Activated T-cell treated with anti-CD3 and anti-CD28 coated beads, Interleukin-2, amount 50 U/mL, for 72 hours (primary cell): Measurements from ENCODE around the gene NFATC1. TPM values are rescaled to one million over a fixed set of nuclear protein-coding genes. Genes with fewer than 3 reads are reported as not detected.
A peak's percentile ranks its signal among the peaks of the same experiment; 100 is the strongest.

Experiments used
- ATAC-seq, 2 donors: fragments of 150-1000 bp; cut with Tn5 transposase; replicated peaks in 1 of 2; 2 replicates each; pipeline ENCODE4 v1.10.0; 2021; ENCODE audit warnings: moderate library complexity in 2 of 2, mild to moderate bottlenecking in 1 of 2
- DNase-seq, 2 donors: peaks; one replicate each; pipeline ENCODE4 v3.0.0; 2021 to 2022; ENCODE audit warnings: mixed read lengths in 1 of 2
- H3K27ac Mint-ChIP-seq: one replicate; pipeline ENCODE4 v1.8.0; 2022; ENCODE audit warnings: mild to moderate bottlenecking, moderate library complexity, mixed read lengths
- H3K27me3 Mint-ChIP-seq: one replicate; pipeline ENCODE4 v1.8.0; 2022; ENCODE audit warnings: low read depth, mixed read lengths
- H3K36me3 Mint-ChIP-seq, 2 donors: one replicate each; pipeline ENCODE4 v1.8.0; 2022; ENCODE audit warnings: mixed read lengths in 2 of 2, mild to moderate bottlenecking in 1 of 2; ENCODE audit not compliant: insufficient read depth in 2 of 2
- H3K4me1 Mint-ChIP-seq: one replicate; pipeline ENCODE4 v1.8.0; 2022; ENCODE audit warnings: low read depth, mixed read lengths
- H3K4me3 Mint-ChIP-seq, 2 donors: one replicate each; pipeline ENCODE4 v1.8.0; 2022; ENCODE audit warnings: mild to moderate bottlenecking in 2 of 2, mixed read lengths in 2 of 2, moderate library complexity in 2 of 2
- H3K9me3 Mint-ChIP-seq, 2 donors: one replicate each; pipeline ENCODE4 v1.8.0; 2022; ENCODE audit warnings: mixed read lengths in 2 of 2
- total RNA-seq, 2 donors: library from RNA; stranded (reverse); gene quantifications; one replicate each; pipeline ENCODE4 v1.2.3, GENCODE V29; 2022

NFATC1 gene
- total RNA-seq, 2 donors from 2014 or later: 70.4 to 86.0 TPM

DNA sequence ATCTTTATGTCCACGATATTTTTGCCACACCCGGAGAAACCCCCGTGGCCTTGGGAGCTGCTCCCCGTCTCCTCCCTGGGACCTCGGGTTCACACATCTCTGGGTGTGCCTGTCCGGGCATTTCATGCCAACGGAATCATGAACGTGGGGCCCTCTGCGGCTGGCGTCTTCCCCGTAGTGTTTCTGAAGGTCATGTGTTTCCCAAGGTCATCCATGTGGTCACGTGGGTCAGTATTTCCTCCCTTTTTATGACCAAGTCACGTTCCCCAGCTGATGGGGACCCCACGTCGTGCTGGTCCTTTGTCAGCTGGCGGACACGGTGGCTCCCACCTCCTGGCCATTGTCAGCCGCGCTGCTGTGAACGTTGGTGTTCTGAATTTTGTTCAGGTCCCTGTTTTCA is 135.7 kb downstream of the NFATC1 start:
- DNase-seq (no peak), ATAC-seq (no peak)
- no peaks in the 10 kb centered on the region for H3K9me3 Mint-ChIP-seq
- no peaks in the 10 kb centered on the region for H3K27me3 Mint-ChIP-seq
- H3K27ac Mint-ChIP-seq: no peak overlapping the region
- H3K36me3 Mint-ChIP-seq: peaks cover 2 to 15% of the 10 kb centered on the region in 2 donors
- peaks cover 15% of the 10 kb centered on the region for H3K4me1 Mint-ChIP-seq
- no peak overlapping the region for H3K4me3 Mint-ChIP-seq

DNA sequence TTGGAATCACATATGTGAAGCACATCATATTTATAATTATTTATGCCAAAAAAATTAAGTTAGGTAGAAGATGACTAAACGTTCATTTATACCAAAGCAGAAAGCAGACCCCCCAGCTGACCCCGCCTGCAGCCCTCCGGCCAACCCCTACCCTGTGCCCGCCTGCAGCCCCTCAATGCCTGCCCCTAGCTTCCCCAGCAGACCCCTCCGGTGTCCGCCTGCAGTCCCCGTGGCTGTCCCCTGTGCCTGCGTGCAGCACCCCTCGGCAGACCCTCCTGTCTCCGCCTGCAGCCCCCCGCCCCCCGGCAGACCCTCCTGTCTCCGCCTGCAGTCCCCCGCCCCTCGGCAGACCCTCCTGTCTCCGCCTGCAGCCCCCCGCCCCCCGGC is 136.2 kb downstream of the NFATC1 start:
- no peaks in the 10 kb centered on the region for H3K9me3 Mint-ChIP-seq
- ATAC-seq (no peak), DNase-seq (no peak)
- no peak overlapping the region for H3K27ac Mint-ChIP-seq
- peaks cover 2 to 14% of the 10 kb centered on the region in 2 donors for H3K36me3 Mint-ChIP-seq
- no peaks in the 10 kb centered on the region for H3K27me3 Mint-ChIP-seq
- no peak overlapping the region for H3K4me3 Mint-ChIP-seq
- peaks cover 10% of the 10 kb centered on the region for H3K4me1 Mint-ChIP-seq

DNA sequence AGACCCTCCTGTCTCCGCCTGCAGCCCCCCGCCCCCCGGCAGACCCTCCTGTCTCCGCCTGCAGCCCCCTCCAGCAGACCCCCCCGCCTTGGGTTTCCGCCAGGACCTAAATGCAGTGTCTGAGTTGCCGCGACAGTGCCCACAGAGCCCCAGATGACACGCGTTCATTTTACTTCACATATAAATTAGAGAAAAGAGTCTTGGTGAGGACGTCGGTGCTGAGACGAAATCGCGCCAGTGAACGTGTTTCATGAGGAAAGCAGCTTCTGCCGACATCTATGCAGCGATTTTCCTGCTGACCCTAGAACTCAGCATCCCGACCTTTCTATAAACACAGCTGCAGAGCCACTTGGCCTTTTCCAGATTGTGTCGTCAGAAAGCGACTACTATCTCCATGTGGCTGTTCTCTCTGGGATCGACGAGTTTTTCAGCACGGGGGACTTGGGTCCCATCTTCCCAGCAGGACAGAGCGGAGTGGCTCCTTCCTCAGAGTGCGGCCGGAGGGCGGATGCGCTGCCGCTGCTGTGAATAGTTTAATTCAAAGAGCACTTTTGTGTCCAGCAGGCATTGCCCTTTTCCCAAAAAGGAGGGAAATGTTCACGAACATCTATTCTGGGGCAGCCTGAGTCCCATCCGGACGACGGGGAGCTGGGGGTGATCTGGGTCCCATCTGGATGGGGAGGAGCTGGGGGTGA is 136.7 kb downstream of the NFATC1 start:
- Mint-ChIP-seq H3K4me1 (peaks cover 4% of the 10 kb centered on the region), H3K27me3 (no peaks in the 10 kb centered on the region), H3K9me3 (no peaks in the 10 kb centered on the region), H3K4me3 (no peak overlapping the region), H3K27ac (peak overlapping the region; percentile 34), H3K36me3 (peaks cover 2 to 11% of the 10 kb centered on the region in 2 donors)
- no peak for ATAC-seq
- no peak for DNase-seq

DNA sequence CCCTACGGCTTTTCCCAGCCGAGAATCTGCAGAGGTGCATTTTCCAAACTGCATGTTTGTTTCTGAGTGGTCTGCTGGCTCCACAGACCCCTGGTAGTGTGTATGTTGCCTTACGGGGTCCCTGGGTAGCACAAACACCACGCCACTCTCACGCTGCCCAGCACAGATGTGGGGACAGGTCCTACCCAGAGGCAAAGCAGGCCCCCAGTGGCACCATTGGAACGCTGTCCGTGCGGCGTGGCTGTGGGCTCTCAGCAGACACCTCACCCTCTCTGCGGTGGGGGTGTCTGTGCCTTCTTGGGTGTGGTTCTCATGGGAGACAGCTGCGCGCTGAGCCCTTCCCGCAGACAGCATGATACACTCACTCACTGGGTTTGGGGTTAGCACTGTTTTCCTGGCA is 137.4 kb downstream of the NFATC1 start:
- H3K27me3 Mint-ChIP-seq: no peaks in the 10 kb centered on the region
- H3K4me3 Mint-ChIP-seq: no peak overlapping the region
- no peak overlapping the region for H3K27ac Mint-ChIP-seq
- peaks cover under 1 to 10% of the 10 kb centered on the region in 2 donors for H3K36me3 Mint-ChIP-seq
- no peaks in the 10 kb centered on the region for H3K4me1 Mint-ChIP-seq
- H3K9me3 Mint-ChIP-seq: no peaks in the 10 kb centered on the region
- no peak for DNase-seq
- ATAC-seq: no peak

DNA sequence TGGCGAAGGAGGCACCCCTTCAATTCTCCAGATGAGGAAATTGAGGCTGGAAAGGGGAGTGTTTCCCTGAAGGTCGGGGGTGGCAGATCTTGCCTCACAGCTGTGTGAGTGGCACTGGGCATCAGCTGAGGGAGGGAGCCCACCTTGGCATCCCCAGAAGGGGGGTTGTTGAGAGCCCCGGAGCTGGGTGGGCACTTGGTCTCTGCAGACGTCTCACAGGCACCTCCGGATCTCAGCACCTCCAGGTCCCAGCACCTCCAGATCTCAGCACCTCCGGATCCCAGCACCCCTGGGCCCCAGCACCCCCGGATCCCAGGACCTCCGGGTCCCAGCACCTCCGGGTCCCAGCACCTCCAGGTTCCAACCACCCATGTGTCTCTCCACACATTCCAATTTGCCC is 137.9 kb downstream of the NFATC1 start:
- peaks cover 0 to 8% of the 10 kb centered on the region in 2 donors for H3K36me3 Mint-ChIP-seq
- no peaks in the 10 kb centered on the region for H3K4me1 Mint-ChIP-seq
- DNase-seq (no peak), ATAC-seq (no peak)
- H3K27ac Mint-ChIP-seq: no peak overlapping the region
- no peak overlapping the region for H3K4me3 Mint-ChIP-seq
- H3K9me3 Mint-ChIP-seq: no peaks in the 10 kb centered on the region
- no peaks in the 10 kb centered on the region for H3K27me3 Mint-ChIP-seq

DNA sequence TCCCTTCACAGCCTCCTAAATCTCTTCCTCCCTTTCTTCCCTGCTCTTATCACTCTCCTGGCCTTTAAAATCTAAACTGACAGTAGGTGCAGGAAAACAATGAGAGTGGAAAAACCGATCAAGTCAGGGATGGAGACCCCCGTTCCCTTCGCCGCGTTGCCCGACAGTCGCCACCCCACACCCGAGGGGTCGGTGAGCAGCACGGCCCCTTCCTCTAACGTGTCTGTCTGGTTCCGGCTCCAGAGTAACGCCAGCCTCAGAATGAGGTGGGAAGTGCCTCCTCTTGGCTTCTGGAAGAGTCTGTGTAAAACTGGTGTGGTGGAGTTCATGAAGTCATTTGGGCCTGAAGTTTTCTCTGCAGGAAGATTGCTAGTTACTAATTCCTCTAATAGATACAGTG is 138.6 kb downstream of the NFATC1 start:
- Mint-ChIP-seq H3K27me3 (no peaks in the 10 kb centered on the region), H3K36me3 (peaks cover 0 to 3% of the 10 kb centered on the region in 2 donors), H3K9me3 (no peaks in the 10 kb centered on the region), H3K4me1 (no peaks in the 10 kb centered on the region), H3K4me3 (no peak overlapping the region), H3K27ac (no peak overlapping the region)
- ATAC-seq (no peak), DNase-seq (no peak)

DNA sequence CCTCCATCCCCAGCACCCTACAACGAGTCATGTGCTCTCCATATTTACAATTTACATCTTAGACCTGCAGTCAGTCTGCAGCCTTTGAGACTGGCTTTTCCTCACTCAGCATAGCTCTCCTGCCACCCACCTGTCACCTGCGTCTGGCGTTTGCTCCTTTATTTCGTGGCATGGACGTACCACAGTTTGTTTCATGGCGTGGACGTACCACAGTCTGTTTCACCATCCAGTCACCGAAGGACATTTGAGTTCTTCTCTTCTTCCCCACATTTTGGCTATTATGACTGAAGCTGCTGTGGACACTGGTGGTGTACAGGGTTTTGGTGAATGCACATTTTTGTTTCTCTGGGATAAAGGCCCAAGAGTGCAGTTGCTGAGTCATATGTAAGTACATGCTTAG is 142.0 kb downstream of the NFATC1 start:
- DNase-seq: no peak
- Mint-ChIP-seq H3K27ac (no peak overlapping the region), H3K27me3 (no peaks in the 10 kb centered on the region), H3K4me1 (no peaks in the 10 kb centered on the region), H3K36me3 (peaks cover 2 to 3% of the 10 kb centered on the region in 2 donors), H3K9me3 (peaks cover 8 to 9% of the 10 kb centered on the region in 2 donors), H3K4me3 (no peak overlapping the region)
- no peak for ATAC-seq

DNA sequence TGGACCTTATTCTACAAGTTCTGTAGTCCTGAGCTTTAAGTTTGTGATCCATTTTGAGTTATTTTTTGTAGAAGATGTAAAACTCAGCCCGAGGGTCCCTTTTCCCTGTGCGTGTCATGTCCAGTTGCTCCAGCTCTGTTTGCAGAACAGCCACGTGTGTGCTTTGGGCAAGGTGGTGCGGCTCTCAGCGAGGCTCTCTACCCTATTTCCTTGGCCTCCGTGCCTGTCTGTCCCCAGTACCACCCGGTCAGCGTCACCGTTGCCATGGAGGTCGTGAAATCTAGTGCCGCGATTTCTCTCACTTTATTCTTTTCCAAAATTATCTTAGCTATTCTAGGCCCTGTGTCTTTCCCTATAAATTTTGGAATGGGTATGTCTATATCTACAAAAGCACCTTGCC is 142.9 kb downstream of the NFATC1 start:
- ATAC-seq: no peak
- Mint-ChIP-seq H3K27me3 (no peaks in the 10 kb centered on the region), H3K36me3 (peaks cover 2 to 3% of the 10 kb centered on the region in 2 donors), H3K4me3 (no peak overlapping the region), H3K27ac (no peak overlapping the region), H3K9me3 (peaks cover 8 to 9% of the 10 kb centered on the region in 2 donors), H3K4me1 (no peaks in the 10 kb centered on the region)
- no peak for DNase-seq

DNA sequence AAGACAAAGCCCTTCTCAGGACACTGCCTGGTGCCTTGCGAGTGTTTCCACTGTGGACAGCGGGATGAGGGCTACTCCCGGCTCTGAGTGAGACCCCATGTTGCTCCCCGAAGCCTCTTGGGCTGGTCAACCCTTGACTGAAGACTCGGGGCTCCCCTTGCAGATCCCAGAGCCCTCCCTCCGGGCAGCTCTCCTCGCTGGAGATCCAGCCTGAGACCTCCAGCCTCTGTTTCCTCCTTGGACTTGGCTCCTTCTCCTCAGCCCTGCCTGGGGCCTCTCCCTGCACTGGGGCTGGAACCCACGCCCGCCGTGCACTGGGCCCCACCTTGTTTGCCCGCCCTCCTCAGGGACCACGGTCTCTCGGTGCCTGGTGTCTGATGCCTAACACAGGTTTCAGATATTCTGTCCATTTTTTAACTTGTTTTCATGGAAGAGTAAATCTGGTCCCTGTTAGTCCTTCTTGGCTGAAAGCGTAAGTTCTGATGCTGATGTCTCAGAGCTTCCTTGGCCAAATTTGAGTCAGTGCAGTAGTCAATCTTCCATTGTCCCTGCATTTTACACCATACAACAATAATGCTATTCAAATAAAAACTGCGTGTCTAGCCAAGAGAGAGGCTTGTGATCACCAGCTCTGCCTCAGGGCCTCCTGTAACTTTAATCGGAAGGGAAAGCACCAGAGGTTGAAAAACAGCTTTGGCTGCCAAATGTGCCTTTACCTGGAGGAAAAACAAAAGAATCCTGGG is 144.6 kb downstream of the NFATC1 start:
- ATAC-seq: no peak
- peaks cover 2 to 3% of the 10 kb centered on the region in 2 donors for H3K36me3 Mint-ChIP-seq
- H3K4me3 Mint-ChIP-seq: no peak overlapping the region
- peaks cover 8 to 9% of the 10 kb centered on the region in 2 donors for H3K9me3 Mint-ChIP-seq
- no peaks in the 10 kb centered on the region for H3K27me3 Mint-ChIP-seq
- DNase-seq: no peak
- no peak overlapping the region for H3K27ac Mint-ChIP-seq
- H3K4me1 Mint-ChIP-seq: no peaks in the 10 kb centered on the region

DNA sequence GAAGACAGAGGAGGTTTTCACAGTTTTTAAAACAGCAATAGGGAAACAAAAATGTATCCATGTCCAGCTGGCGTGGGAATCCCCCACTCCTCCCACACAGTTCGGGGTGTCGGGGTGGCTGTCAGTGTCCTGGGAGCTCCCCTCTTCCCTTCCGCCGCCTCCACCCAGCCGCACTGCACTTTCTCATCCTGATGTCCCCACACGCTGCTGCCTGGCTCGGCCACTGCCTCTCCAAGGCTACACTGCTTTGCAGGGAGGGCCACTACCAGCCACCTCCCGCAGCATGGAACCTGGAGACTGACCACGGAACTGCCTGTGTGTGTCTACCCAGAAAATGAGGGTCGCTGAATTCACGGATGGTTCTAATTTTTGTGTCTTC is 145.2 kb downstream of the NFATC1 start:
- H3K9me3 Mint-ChIP-seq: peaks cover 8 to 9% of the 10 kb centered on the region in 2 donors
- peaks cover 2 to 3% of the 10 kb centered on the region in 2 donors for H3K36me3 Mint-ChIP-seq
- H3K4me1 Mint-ChIP-seq: no peaks in the 10 kb centered on the region
- H3K27me3 Mint-ChIP-seq: no peaks in the 10 kb centered on the region
- no peak for DNase-seq
- H3K4me3 Mint-ChIP-seq: no peak overlapping the region
- ATAC-seq: no peak
- no peak overlapping the region for H3K27ac Mint-ChIP-seq

DNA sequence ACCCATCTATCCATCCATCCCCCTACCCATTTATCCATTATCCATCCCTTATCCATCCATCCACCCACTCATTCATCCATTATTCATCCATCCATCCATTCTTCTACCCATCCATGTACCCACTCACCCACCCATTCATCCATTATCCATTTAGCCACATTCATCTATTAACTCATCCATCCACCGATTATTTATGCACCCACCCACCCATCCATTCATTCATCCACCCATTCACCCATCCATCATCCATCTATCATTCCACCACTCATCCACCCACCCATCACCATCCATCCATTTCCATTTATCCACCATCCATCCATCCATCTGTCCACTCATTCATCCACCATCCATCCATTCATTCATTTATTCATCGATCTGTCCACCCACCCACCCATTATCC is 146.5 kb downstream of the NFATC1 start:
- no peaks in the 10 kb centered on the region for H3K4me1 Mint-ChIP-seq
- no peak overlapping the region for H3K27ac Mint-ChIP-seq
- DNase-seq (no peak), ATAC-seq (no peak)
- H3K36me3 Mint-ChIP-seq: peaks cover 2 to 3% of the 10 kb centered on the region in 2 donors
- peaks cover 8 to 9% of the 10 kb centered on the region in 2 donors for H3K9me3 Mint-ChIP-seq
- H3K4me3 Mint-ChIP-seq: no peak overlapping the region
- no peaks in the 10 kb centered on the region for H3K27me3 Mint-ChIP-seq

DNA sequence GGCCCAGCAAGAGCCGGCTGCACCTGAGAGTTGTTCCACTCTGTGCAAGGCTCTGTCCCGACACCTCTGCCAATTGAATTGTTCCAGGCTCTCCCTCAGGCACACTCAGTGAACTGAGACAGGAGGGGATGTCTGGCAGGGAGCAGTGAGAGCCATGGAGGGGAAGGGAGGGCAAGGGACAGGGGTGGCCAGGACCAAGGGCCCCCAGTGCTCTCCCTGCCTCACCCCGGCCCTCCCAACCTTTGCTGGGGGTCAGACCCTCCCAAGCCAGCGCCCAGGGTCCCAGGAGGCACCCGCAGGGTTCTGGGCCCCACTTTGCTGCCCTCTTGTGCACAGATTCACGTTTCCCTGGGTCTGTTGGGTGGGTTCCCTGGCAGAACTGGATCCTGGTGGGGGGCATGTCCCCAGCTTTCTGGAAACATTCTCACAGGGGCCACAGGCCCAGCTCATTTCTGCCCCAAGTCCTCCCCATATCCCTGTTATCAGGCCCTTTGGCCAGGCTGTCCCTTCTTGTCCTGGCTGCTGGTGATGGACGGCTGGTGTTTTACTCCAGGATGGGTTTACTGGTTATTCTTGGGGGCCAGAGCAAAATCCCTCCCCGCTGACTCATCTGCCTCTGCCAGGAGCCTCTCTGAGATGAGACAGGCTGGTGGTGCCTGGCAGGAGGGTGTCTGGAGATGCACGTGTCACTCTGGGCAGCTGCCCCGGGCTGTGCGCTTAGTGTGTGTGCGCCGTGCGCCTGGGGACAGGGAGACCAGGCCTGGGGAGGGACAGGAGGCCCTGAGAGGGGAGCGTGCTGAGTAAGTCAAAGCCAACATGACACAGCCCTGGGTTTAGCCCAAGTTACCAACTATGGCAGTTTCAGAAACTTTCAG is 147.4 kb downstream of the NFATC1 start:
- Mint-ChIP-seq H3K4me1 (no peaks in the 10 kb centered on the region), H3K36me3 (peaks cover 2 to 3% of the 10 kb centered on the region in 2 donors), H3K27ac (no peak overlapping the region), H3K4me3 (no peak overlapping the region), H3K27me3 (no peaks in the 10 kb centered on the region), H3K9me3 (peaks cover 8 to 9% of the 10 kb centered on the region in 2 donors)
- DNase-seq (no peak), ATAC-seq (no peak)

DNA sequence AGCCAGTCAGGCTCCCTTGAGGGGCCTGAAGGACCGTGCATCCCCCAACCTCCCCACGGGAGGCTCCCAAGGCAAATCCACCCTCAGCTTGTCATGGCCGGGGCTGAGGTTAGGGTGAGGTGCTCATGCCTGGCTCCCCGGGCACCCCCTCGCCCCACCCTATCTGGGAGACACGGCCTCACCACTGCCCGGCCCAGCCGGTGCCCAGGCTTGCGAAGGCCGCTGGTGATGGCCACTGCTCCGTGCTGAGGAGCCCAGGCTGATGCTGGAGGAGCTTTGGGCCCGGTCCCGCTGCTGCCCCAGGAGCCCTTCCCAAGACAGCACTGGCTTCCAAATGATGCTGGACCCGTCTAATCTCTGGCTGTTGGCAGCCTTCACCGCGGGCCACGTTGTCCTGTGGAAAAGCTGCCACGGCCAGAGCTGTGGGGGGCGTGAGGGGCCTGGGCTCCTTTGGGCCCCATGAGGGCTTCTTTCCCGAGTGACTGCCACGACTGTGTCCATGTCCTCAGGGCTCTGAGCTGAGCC is 148.2 kb downstream of the NFATC1 start:
- DNase-seq: no peak
- H3K9me3 Mint-ChIP-seq: peaks cover 8 to 9% of the 10 kb centered on the region in 2 donors
- ATAC-seq: no peak
- no peaks in the 10 kb centered on the region for H3K27me3 Mint-ChIP-seq
- no peak overlapping the region for H3K4me3 Mint-ChIP-seq
- H3K27ac Mint-ChIP-seq: no peak overlapping the region
- peaks cover 2 to 3% of the 10 kb centered on the region in 2 donors for H3K36me3 Mint-ChIP-seq
- no peaks in the 10 kb centered on the region for H3K4me1 Mint-ChIP-seq
